Endothelial cell of umbilical vein (primary cell): ENCODE data around the gene ARNT2.

Experiments
- EZH2 ChIP-seq: IDR thresholded peaks from 2 replicates; pipeline ENCODE4 v1.6.1; 2012; ENCODE audit warnings: borderline replicate concordance, low read depth, mild to moderate bottlenecking, moderate library complexity, low read length, inconsistent platforms; ENCODE audit not compliant: severe bottlenecking
- GATA2 ChIP-seq: IDR thresholded peaks from 2 replicates; pipeline ENCODE4 v1.7.0; 2011; ENCODE audit warnings: low read depth, mild to moderate bottlenecking, moderate library complexity, mixed read lengths, low read length; ENCODE audit not compliant: insufficient read length, insufficient read depth
- JUN ChIP-seq: IDR thresholded peaks from 2 replicates; pipeline ENCODE4 v1.6.1; 2011; ENCODE audit warnings: borderline replicate concordance, low read depth; ENCODE audit not compliant: insufficient read length, insufficient read depth
- POLR2A ChIP-seq: IDR thresholded peaks from 2 replicates; pipeline ENCODE4 v1.6.1; 2012; ENCODE audit warnings: low read depth, mild to moderate bottlenecking, control low read depth, low read length
- POLR2AphosphoS5 ChIP-seq: IDR thresholded peaks from 2 replicates; pipeline ENCODE4 v1.6.1; 2012; ENCODE audit warnings: low read depth, mild to moderate bottlenecking, control low read depth, low read length, moderate library complexity; ENCODE audit not compliant: insufficient read depth
- TF ChIP-seq, protein P1 (sequence below): IDR thresholded peaks from 2 replicates; pipeline ENCODE4 v1.6.1; 2011; ENCODE audit not compliant: insufficient read depth, insufficient read length
- TF ChIP-seq, protein P2 (sequence below), 2 donors: IDR thresholded peaks; 1 replicate in 1 of 2; 2 replicates in 1 of 2; pipeline ENCODE4 v1.5.1; 2011; ENCODE audit warnings: low read length in 2 of 2, mild to moderate bottlenecking in 2 of 2, moderate library complexity in 2 of 2, control low read depth in 1 of 2, inconsistent platforms in 1 of 2, low read depth in 1 of 2; ENCODE audit not compliant: insufficient read depth in 1 of 2; ENCODE audit errors: extremely low read depth in 1 of 2

DNA sequence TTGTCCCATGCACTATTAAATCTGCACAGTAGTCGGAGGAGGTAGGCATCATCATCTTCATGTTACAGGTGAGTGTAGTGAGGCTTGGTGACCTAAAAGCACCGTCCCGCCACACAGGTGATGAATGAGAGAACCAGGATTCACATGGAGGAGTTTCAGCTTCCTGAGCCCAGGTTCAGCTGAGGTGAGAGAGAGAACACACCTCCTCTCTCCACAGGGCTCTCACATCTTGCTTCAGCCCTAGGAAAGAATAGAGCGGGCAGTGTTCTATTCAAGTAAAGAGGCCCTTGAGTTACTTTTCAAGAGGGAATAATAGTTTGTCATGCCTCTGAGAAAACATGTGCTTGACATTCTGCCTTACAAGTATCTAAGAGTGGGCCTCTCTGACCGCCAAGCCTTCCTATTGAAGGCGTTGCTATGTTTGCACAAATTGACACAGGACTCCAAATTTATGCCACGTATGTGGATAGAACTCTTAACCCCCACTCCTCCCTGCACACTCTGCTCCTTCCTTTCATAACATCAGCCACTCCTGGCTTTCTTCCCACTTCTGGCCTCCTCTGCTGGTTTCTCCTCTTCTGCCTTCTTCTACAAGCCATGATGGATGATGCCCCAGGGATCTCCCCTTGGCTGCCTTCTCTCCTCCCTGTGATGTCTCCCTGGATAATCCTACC is 152.6 kb downstream of the ARNT2 start:
- TF ChIP-seq, protein P1, sequence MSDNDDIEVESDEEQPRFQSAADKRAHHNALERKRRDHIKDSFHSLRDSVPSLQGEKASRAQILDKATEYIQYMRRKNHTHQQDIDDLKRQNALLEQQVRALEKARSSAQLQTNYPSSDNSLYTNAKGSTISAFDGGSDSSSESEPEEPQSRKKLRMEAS, result no peak
- TF ChIP-seq POLR2AphosphoS5 (no peak), GATA2 (no peak), JUN (no peak), EZH2 (no peak), POLR2A (no peak)
- TF ChIP-seq, protein P2, sequence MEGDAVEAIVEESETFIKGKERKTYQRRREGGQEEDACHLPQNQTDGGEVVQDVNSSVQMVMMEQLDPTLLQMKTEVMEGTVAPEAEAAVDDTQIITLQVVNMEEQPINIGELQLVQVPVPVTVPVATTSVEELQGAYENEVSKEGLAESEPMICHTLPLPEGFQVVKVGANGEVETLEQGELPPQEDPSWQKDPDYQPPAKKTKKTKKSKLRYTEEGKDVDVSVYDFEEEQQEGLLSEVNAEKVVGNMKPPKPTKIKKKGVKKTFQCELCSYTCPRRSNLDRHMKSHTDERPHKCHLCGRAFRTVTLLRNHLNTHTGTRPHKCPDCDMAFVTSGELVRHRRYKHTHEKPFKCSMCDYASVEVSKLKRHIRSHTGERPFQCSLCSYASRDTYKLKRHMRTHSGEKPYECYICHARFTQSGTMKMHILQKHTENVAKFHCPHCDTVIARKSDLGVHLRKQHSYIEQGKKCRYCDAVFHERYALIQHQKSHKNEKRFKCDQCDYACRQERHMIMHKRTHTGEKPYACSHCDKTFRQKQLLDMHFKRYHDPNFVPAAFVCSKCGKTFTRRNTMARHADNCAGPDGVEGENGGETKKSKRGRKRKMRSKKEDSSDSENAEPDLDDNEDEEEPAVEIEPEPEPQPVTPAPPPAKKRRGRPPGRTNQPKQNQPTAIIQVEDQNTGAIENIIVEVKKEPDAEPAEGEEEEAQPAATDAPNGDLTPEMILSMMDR (IDR thresholded peaks at IDR 0.05; ENCODE audit: extremely low read depth in 1 of 2, insufficient read depth in 1 of 2, low read depth in 1 of 2, low read length in 2 of 2), result no peak
